ENCODE measurements around the gene COCH. TPM values are rescaled to one million over a fixed set of nuclear protein-coding genes. Genes with fewer than 3 reads are reported as not detected.
"Not testable (repeated sequence)": the region's sequence is repeated elsewhere in the genome, so short reads cannot be mapped to it uniquely, and the experiment has no call there.

The COCH gene
- total RNA-seq, 4 donors from 2014 or later, result 0.60 to 3.1 (median 1.8) TPM

DNA sequence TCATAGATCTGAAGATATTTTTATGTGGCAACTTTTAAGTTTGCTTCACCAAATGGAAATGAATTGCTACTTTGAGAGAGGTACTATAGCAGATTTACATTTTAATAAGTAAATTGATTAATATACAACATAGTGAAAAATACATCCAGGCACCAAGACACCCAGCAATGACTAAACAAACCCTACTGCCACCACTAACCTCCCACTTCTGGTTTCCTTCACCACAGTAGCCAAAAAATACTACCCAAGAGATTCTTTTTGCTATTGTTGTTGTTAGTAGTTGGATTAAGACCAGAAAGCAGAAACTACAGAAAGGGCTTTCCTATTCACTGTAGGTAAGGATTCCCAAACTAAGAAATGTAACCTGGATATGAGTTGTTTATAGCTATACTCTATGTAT is 54.1 kb downstream of the COCH start:
- no peaks in the 10 kb centered on the region for H3K9me3 ChIP-seq
- in situ Hi-C loops (cut with MboI; ENCODE audit: low pct_ligation_motif_present in 1 of 4, low pct_unique_long_range_greater_than_20kb in 1 of 4, low sequenced_read_pairs in 3 of 4), result no loop called here
- no peak overlapping the region for H3K27ac ChIP-seq
- intact Hi-C loops (cut with DNase I; ENCODE audit: low total_unique reads), result no loop called here
- no peak overlapping the region for H3K4me3 ChIP-seq
- no peak for DNase-seq
- TF ChIP-seq POLR2A (IDR thresholded peaks at IDR 0.05), result no peak
- no peak for TF ChIP-seq EP300 (IDR thresholded peaks at IDR 0.05; ENCODE audit: low read depth)
- TF ChIP-seq POLR2AphosphoS5 (IDR thresholded peaks at IDR 0.05), result no peak
- H3K4me1 ChIP-seq, result peaks cover 0 to 14% (median 3%) of the 10 kb centered on the region in 4 donors
- H3K36me3 ChIP-seq, result peaks cover 0 to 1% (median 0%) of the 10 kb centered on the region in 4 donors
- H3K27me3 ChIP-seq, result no peaks in the 10 kb centered on the region

DNA sequence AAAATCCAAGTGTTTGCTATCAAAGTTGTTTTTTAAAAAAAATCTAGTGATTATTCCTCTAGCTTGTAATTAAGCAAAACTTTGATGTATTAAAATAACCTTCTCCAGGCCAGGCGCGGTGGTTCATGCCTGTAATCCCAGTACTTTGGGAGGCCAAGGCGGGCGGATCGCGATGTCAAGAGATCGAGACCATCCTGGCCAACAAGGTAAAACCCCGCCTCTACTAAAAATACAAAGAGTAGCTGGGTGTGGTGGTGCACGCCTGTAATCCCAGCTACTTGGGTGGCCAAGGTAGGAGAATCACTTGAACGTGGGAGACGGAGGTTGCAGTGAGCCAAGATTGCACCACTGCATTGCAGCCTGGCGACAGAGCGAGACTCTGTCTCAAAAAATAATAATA is 59.6 kb downstream of the COCH start:
- H3K4me1 ChIP-seq; in situ Hi-C loops (cut with MboI; ENCODE audit: low pct_ligation_motif_present in 1 of 4, low pct_unique_long_range_greater_than_20kb in 1 of 4, low sequenced_read_pairs in 3 of 4); H3K4me3 ChIP-seq; H3K9me3 ChIP-seq; intact Hi-C loops (cut with DNase I; ENCODE audit: low total_unique reads); H3K27me3 ChIP-seq; H3K27ac ChIP-seq; DNase-seq: not testable (repeated sequence)
- 96% methylated on average over 13 of the region's 13 CpGs for WGBS, 2 donors (ENCODE audit: low coverage in 1 of 2)
- peaks cover 0 to 29% (median 3%) of the 10 kb centered on the region in 4 donors for H3K36me3 ChIP-seq

DNA sequence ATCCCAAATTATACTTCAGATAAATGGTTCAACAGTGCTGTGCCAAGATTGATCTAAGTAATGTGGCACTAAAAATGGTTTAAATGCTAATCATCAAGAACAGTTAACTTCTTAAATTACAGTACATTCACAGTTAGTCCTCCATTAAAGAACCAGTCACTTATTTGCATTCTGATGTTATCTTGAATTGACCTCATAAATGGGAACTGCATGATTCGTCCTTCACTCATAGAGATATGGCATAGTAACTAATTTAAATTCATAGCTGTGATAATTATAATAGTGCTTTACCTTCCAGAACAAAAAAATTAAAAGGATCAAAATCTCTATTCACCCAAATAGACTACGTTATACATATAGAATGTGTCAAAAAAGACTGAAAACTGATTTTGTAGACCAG is 61.1 kb downstream of the COCH start:
- no peak for DNase-seq
- H3K27ac ChIP-seq, result no peak overlapping the region
- H3K4me1 ChIP-seq, result peaks cover 0 to under 1% (median 0%) of the 10 kb centered on the region in 4 donors
- no peaks in the 10 kb centered on the region for H3K9me3 ChIP-seq
- H3K36me3 ChIP-seq, result peaks cover 0 to 29% (median 3%) of the 10 kb centered on the region in 4 donors
- H3K4me3 ChIP-seq, result no peak overlapping the region
- TF ChIP-seq EP300 (IDR thresholded peaks at IDR 0.05; ENCODE audit: low read depth) (no peak), POLR2AphosphoS5 (IDR thresholded peaks at IDR 0.05) (no peak), POLR2A (IDR thresholded peaks at IDR 0.05) (no peak)
- TF ChIP-seq, protein P1, sequence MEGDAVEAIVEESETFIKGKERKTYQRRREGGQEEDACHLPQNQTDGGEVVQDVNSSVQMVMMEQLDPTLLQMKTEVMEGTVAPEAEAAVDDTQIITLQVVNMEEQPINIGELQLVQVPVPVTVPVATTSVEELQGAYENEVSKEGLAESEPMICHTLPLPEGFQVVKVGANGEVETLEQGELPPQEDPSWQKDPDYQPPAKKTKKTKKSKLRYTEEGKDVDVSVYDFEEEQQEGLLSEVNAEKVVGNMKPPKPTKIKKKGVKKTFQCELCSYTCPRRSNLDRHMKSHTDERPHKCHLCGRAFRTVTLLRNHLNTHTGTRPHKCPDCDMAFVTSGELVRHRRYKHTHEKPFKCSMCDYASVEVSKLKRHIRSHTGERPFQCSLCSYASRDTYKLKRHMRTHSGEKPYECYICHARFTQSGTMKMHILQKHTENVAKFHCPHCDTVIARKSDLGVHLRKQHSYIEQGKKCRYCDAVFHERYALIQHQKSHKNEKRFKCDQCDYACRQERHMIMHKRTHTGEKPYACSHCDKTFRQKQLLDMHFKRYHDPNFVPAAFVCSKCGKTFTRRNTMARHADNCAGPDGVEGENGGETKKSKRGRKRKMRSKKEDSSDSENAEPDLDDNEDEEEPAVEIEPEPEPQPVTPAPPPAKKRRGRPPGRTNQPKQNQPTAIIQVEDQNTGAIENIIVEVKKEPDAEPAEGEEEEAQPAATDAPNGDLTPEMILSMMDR (IDR thresholded peaks at IDR 0.05), result no peak
- in situ Hi-C loops (cut with MboI; ENCODE audit: low pct_ligation_motif_present in 1 of 4, low pct_unique_long_range_greater_than_20kb in 1 of 4, low sequenced_read_pairs in 3 of 4), result no loop called here
- WGBS, 2 donors (ENCODE audit: low coverage in 1 of 2), result 85% methylated on average over 2 of the region's 2 CpGs
- no peaks in the 10 kb centered on the region for H3K27me3 ChIP-seq
- intact Hi-C loops (cut with DNase I; ENCODE audit: low total_unique reads), result no loop called here

DNA sequence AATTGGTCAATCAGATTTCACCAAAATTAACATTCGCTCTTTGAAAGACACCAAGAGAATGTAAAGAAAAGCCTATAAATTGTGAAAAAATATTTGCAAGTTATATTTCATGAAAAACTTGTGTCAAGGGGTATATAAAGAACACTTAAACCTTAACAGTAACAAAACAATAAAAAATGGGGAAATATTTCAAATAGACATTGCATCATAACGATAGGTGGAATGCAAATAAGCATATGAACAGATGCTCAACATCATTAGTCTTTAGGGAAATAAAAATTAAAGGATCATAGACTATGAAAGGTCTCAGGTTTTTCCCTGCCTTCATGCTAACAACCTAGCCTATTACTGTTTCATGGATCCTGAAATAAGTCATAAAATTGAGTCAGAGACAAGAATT is 64.3 kb downstream of the COCH start:
- H3K4me1 ChIP-seq, result no peaks in the 10 kb centered on the region
- no peak for DNase-seq
- H3K9me3 ChIP-seq, result no peaks in the 10 kb centered on the region
- H3K27me3 ChIP-seq, result no peaks in the 10 kb centered on the region
- no peak overlapping the region for H3K27ac ChIP-seq
- 84 to 86% methylated on average over 2 of the region's 2 CpGs for WGBS, 2 donors (ENCODE audit: low coverage in 1 of 2)
- in situ Hi-C loops (cut with MboI; ENCODE audit: low pct_ligation_motif_present in 1 of 4, low pct_unique_long_range_greater_than_20kb in 1 of 4, low sequenced_read_pairs in 3 of 4) (no loop called here), intact Hi-C loops (cut with DNase I; ENCODE audit: low total_unique reads) (no loop called here)
- no peak overlapping the region for H3K4me3 ChIP-seq
- peaks cover 0 to 26% (median 3%) of the 10 kb centered on the region in 4 donors for H3K36me3 ChIP-seq
- TF ChIP-seq POLR2A (IDR thresholded peaks at IDR 0.05) (no peak), POLR2AphosphoS5 (IDR thresholded peaks at IDR 0.05) (no peak), EP300 (IDR thresholded peaks at IDR 0.05; ENCODE audit: low read depth) (no peak)
- TF ChIP-seq, protein P1 (IDR thresholded peaks at IDR 0.05), result no peak

Other genes with a start within 250 kb of the COCH start
- gene AP4S1, start 151.1 kb downstream of the COCH start, total RNA-seq, result 1 to 10 TPM in 3 of 4 donors, under 1 TPM in 1; 0.60 to 9.8 (median 4.6) TPM
- 10 to 100 TPM; 42.3 to 57.5 (median 51.5) TPM for gene STRN3, start 151.8 kb downstream of the COCH start, total RNA-seq

All from transverse colon (tissue), 4 donors.